ENCODE data around the gene COL11A2. TPM values are rescaled to one million over a fixed set of nuclear protein-coding genes. Genes with fewer than 3 reads are reported as not detected.

Gene COL11A2
- total and polyA plus RNA-seq, 7 experiments from 2014 or later, result 0.26 to 3.5 (median 1.7) TPM; not detected in 1

- H3K36me3 Mint-ChIP-seq, result no peaks in the 10 kb centered on the region
- Histone ChIP-seq H3K4me3 (ENCODE audit: low read length) (no peak overlapping the region), H3K27me3 (ENCODE audit: control insufficient read depth in 2 of 2, insufficient read depth in 2 of 2, low read length in 2 of 2) (no peaks in the 10 kb centered on the region), H3K36me3 (ENCODE audit: control insufficient read depth in 2 of 3, insufficient read depth in 3 of 3, low read length in 3 of 3) (no peaks in the 10 kb centered on the region), H3K4me1 (ENCODE audit: control insufficient read depth in 2 of 2, insufficient read depth in 2 of 2, low read length in 2 of 2) (no peaks in the 10 kb centered on the region), H3K27ac (ENCODE audit: low read depth, low read length) (no peak overlapping the region), H3K9me3 (ENCODE audit: control insufficient read depth in 2 of 3, low read length in 3 of 3) (no peaks in the 10 kb centered on the region)
- DNase-seq, result no peak
- no peaks in the 10 kb centered on the region for H3K4me1 Mint-ChIP-seq
- no peaks in the 10 kb centered on the region for H3K9me3 Mint-ChIP-seq
- POLR2A ChIA-PET, result no interaction called here
- H3K4me3 Mint-ChIP-seq, result no peak overlapping the region
- H3K27me3 Mint-ChIP-seq, result no peaks in the 10 kb centered on the region
- CTCF ChIA-PET, result interaction anchor here (0.7 to 1.4 kb wide), 3 partner anchors 12 to 204 kb away, joined by 3 to 7 read pairs (median 3); no protein-coding TSS in a partner anchor
- no peak overlapping the region for H3K27ac Mint-ChIP-seq
- no peak for ATAC-seq
- intact Hi-C loops (cut with micrococcal nuclease), result loop anchor here in 1 of 2 donors (1.0 kb wide), 1 partner anchor 54 kb away; no protein-coding TSS in a partner anchor
These were observed 20.2 kb downstream of the COL11A2 start for GRCh38 chr6:33171880-33172687.

GRCh38 chr6:33171016-33171879 lies 21.0 kb downstream of the COL11A2 start:
- no peaks in the 10 kb centered on the region for H3K27me3 ChIP-seq (ENCODE audit: control insufficient read depth in 2 of 2, insufficient read depth in 2 of 2, low read length in 2 of 2)
- H3K4me3 Mint-ChIP-seq, result no peak overlapping the region
- H3K9me3 Mint-ChIP-seq, result no peaks in the 10 kb centered on the region
- ChIA-PET POLR2A (no interaction called here), CTCF (interaction anchor here (0.7 to 1.4 kb wide), 3 partner anchors 13 to 203 kb away, joined by 3 to 7 read pairs (median 3); no protein-coding TSS in a partner anchor)
- H3K4me1 ChIP-seq (ENCODE audit: control insufficient read depth in 2 of 2, insufficient read depth in 2 of 2, low read length in 2 of 2), result no peaks in the 10 kb centered on the region
- no peaks in the 10 kb centered on the region for H3K27me3 Mint-ChIP-seq
- H3K27ac Mint-ChIP-seq, result no peak overlapping the region
- no peaks in the 10 kb centered on the region for H3K36me3 Mint-ChIP-seq
- no peaks in the 10 kb centered on the region for H3K9me3 ChIP-seq (ENCODE audit: control insufficient read depth in 2 of 3, low read length in 3 of 3)
- ATAC-seq, result no peak
- H3K36me3 ChIP-seq (ENCODE audit: control insufficient read depth in 2 of 3, insufficient read depth in 3 of 3, low read length in 3 of 3), result no peaks in the 10 kb centered on the region
- no peak overlapping the region for H3K27ac ChIP-seq (ENCODE audit: low read depth, low read length)
- no peaks in the 10 kb centered on the region for H3K4me1 Mint-ChIP-seq
- DNase-seq, result no peak
- no peak overlapping the region for H3K4me3 ChIP-seq (ENCODE audit: low read length)
- intact Hi-C loops (cut with micrococcal nuclease), result no loop called here

GRCh38 chr6:33170176-33171015 lies 21.9 kb downstream of the COL11A2 start:
- Histone ChIP-seq H3K4me3 (ENCODE audit: low read length) (no peak overlapping the region), H3K27me3 (ENCODE audit: control insufficient read depth in 2 of 2, insufficient read depth in 2 of 2, low read length in 2 of 2) (no peaks in the 10 kb centered on the region), H3K36me3 (ENCODE audit: control insufficient read depth in 2 of 3, insufficient read depth in 3 of 3, low read length in 3 of 3) (no peaks in the 10 kb centered on the region), H3K9me3 (ENCODE audit: control insufficient read depth in 2 of 3, low read length in 3 of 3) (no peaks in the 10 kb centered on the region), H3K4me1 (ENCODE audit: control insufficient read depth in 2 of 2, insufficient read depth in 2 of 2, low read length in 2 of 2) (no peaks in the 10 kb centered on the region), H3K27ac (ENCODE audit: low read depth, low read length) (no peak overlapping the region)
- intact Hi-C loops (cut with micrococcal nuclease), result no loop called here
- H3K27ac Mint-ChIP-seq, result no peak overlapping the region
- ChIA-PET POLR2A (no interaction called here), CTCF (interaction anchor here (1.4 kb wide), 1 partner anchor 21 kb away, joined by 3 read pairs; no protein-coding TSS in a partner anchor)
- ATAC-seq (no peak), DNase-seq (no peak)
- H3K36me3 Mint-ChIP-seq, result no peaks in the 10 kb centered on the region
- no peaks in the 10 kb centered on the region for H3K27me3 Mint-ChIP-seq
- H3K9me3 Mint-ChIP-seq, result no peaks in the 10 kb centered on the region
- no peaks in the 10 kb centered on the region for H3K4me1 Mint-ChIP-seq
- no peak overlapping the region for H3K4me3 Mint-ChIP-seq

- intact Hi-C loops (cut with micrococcal nuclease), result no loop called here
- Mint-ChIP-seq H3K36me3 (no peaks in the 10 kb centered on the region), H3K27me3 (peaks cover 0 to under 1% (median 0%) of the 10 kb centered on the region in 5 donors), H3K9me3 (no peaks in the 10 kb centered on the region), H3K4me3 (no peak overlapping the region), H3K27ac (peak overlapping the region in 1 of 9 donors; percentile 9), H3K4me1 (no peaks in the 10 kb centered on the region)
- Histone ChIP-seq H3K9me3 (ENCODE audit: control insufficient read depth in 2 of 3, low read length in 3 of 3) (no peaks in the 10 kb centered on the region), H3K27ac (ENCODE audit: low read depth, low read length) (no peak overlapping the region), H3K4me1 (ENCODE audit: control insufficient read depth in 2 of 2, insufficient read depth in 2 of 2, low read length in 2 of 2) (no peaks in the 10 kb centered on the region), H3K4me3 (ENCODE audit: low read length) (no peak overlapping the region), H3K36me3 (ENCODE audit: control insufficient read depth in 2 of 3, insufficient read depth in 3 of 3, low read length in 3 of 3) (no peaks in the 10 kb centered on the region), H3K27me3 (ENCODE audit: control insufficient read depth in 2 of 2, insufficient read depth in 2 of 2, low read length in 2 of 2) (no peaks in the 10 kb centered on the region)
- CTCF ChIA-PET, result no interaction called here
- ATAC-seq, result no peak
- POLR2A ChIA-PET, result interaction anchor here (0.7 kb wide), 2 partner anchors 14 to 38 kb away, joined by 3 read pairs; no protein-coding TSS in a partner anchor
- no peak for DNase-seq
These were observed 22.7 kb downstream of the COL11A2 start for GRCh38 chr6:33169291-33170175.

- H3K4me1 ChIP-seq (ENCODE audit: control insufficient read depth in 2 of 2, insufficient read depth in 2 of 2, low read length in 2 of 2), result no peaks in the 10 kb centered on the region
- DNase-seq (no peak), ATAC-seq (no peak)
- intact Hi-C loops (cut with micrococcal nuclease), result no loop called here
- H3K36me3 ChIP-seq (ENCODE audit: control insufficient read depth in 2 of 3, insufficient read depth in 3 of 3, low read length in 3 of 3), result no peaks in the 10 kb centered on the region
- Mint-ChIP-seq H3K27ac (no peak overlapping the region), H3K9me3 (no peaks in the 10 kb centered on the region), H3K36me3 (no peaks in the 10 kb centered on the region), H3K27me3 (peaks cover 0 to 4% (median 0%) of the 10 kb centered on the region in 5 donors), H3K4me3 (no peak overlapping the region), H3K4me1 (no peaks in the 10 kb centered on the region)
- CTCF ChIA-PET, result no interaction called here
- POLR2A ChIA-PET, result interaction anchor here (0.7 kb wide), 1 partner anchor 39 kb away, joined by 3 read pairs; no protein-coding TSS in a partner anchor
- no peak overlapping the region for H3K4me3 ChIP-seq (ENCODE audit: low read length)
- no peaks in the 10 kb centered on the region for H3K27me3 ChIP-seq (ENCODE audit: control insufficient read depth in 2 of 2, insufficient read depth in 2 of 2, low read length in 2 of 2)
- no peaks in the 10 kb centered on the region for H3K9me3 ChIP-seq (ENCODE audit: control insufficient read depth in 2 of 3, low read length in 3 of 3)
- no peak overlapping the region for H3K27ac ChIP-seq (ENCODE audit: low read depth, low read length)
These were observed 23.6 kb downstream of the COL11A2 start for GRCh38 chr6:33168639-33169038.

GRCh38 chr6:33168284-33168601 lies 24.0 kb downstream of the COL11A2 start:
- no peaks in the 10 kb centered on the region for H3K36me3 ChIP-seq (ENCODE audit: control insufficient read depth in 2 of 3, insufficient read depth in 3 of 3, low read length in 3 of 3)
- Mint-ChIP-seq H3K27ac (no peak overlapping the region), H3K9me3 (no peaks in the 10 kb centered on the region), H3K4me1 (no peaks in the 10 kb centered on the region), H3K36me3 (no peaks in the 10 kb centered on the region), H3K27me3 (peaks cover 0 to 4% (median 0%) of the 10 kb centered on the region in 5 donors), H3K4me3 (no peak overlapping the region)
- no peaks in the 10 kb centered on the region for H3K27me3 ChIP-seq (ENCODE audit: control insufficient read depth in 2 of 2, insufficient read depth in 2 of 2, low read length in 2 of 2)
- intact Hi-C loops (cut with micrococcal nuclease), result no loop called here
- no peak overlapping the region for H3K4me3 ChIP-seq (ENCODE audit: low read length)
- no peaks in the 10 kb centered on the region for H3K9me3 ChIP-seq (ENCODE audit: control insufficient read depth in 2 of 3, low read length in 3 of 3)
- no peak for DNase-seq
- CTCF ChIA-PET, result no interaction called here
- H3K27ac ChIP-seq (ENCODE audit: low read depth, low read length), result no peak overlapping the region
- no peak for ATAC-seq
- no peaks in the 10 kb centered on the region for H3K4me1 ChIP-seq (ENCODE audit: control insufficient read depth in 2 of 2, insufficient read depth in 2 of 2, low read length in 2 of 2)
- POLR2A ChIA-PET, result no interaction called here
